Activated effector memory CD4-positive, alpha-beta T cell treated with anti-CD3 and anti-CD28 coated beads, Interleukin-2, amount 50 U/mL, for 16 hours (primary cell): ENCODE measurements around the gene SPOP.
"Not testable (repeated sequence)": the region's sequence is repeated elsewhere in the genome, so short reads cannot be mapped to it uniquely, and the experiment has no call there.

Source experiments
- DNase-seq: peaks from one replicate; pipeline ENCODE4 v3.0.0-alpha.2; 2020

The SPOP gene

GRCh38 chr17:49695698-49696232 is 17.9 kb upstream of the SPOP start:
- no peak for DNase-seq

GRCh38 chr17:49694847-49695697 is 17.2 kb upstream of the SPOP start:
- peak; percentile 90 for DNase-seq

- no peak for DNase-seq
Measured at GRCh38 chr17:49692751-49693150, 14.9 kb upstream of the SPOP start.

GRCh38 chr17:49691677-49692191 is 13.8 kb upstream of the SPOP start:
- no peak for DNase-seq

GRCh38 chr17:49691086-49691676 is 13.3 kb upstream of the SPOP start:
- no peak for DNase-seq

- DNase-seq: no peak
Measured at GRCh38 chr17:49690256-49690655, 12.4 kb upstream of the SPOP start.

GRCh38 chr17:49688848-49689247 is 11.0 kb upstream of the SPOP start:
- DNase-seq: no peak

GRCh38 chr17:49687878-49688491 is 10.1 kb upstream of the SPOP start:
- DNase-seq: no peak

- no peak for DNase-seq
Measured at GRCh38 chr17:49681106-49681979, 3.4 kb upstream of the SPOP start.

GRCh38 chr17:49680314-49680713 is 2.4 kb upstream of the SPOP start:
- DNase-seq: no peak

- peak; percentile 98 for DNase-seq
Measured at GRCh38 chr17:49677134-49677932, 564 bp downstream of the SPOP start.

- no peak for DNase-seq
Measured at GRCh38 chr17:49676276-49676868, 1.5 kb downstream of the SPOP start.

- DNase-seq: no peak
Measured at GRCh38 chr17:49674507-49674906, 3.4 kb downstream of the SPOP start.

- DNase-seq: not testable (repeated sequence)
Measured at GRCh38 chr17:49673679-49674078, 4.2 kb downstream of the SPOP start.

GRCh38 chr17:49670641-49671040 is 7.3 kb downstream of the SPOP start:
- no peak for DNase-seq

GRCh38 chr17:49670002-49670401 is 7.9 kb downstream of the SPOP start:
- no peak for DNase-seq

- DNase-seq: no peak
Measured at GRCh38 chr17:49667854-49668253, 10.0 kb downstream of the SPOP start.

- DNase-seq: no peak
Measured at GRCh38 chr17:49664706-49665211, 13.1 kb downstream of the SPOP start.

- no peak for DNase-seq
Measured at GRCh38 chr17:49659661-49660382, 18.1 kb downstream of the SPOP start.

- DNase-seq: no peak
Measured at GRCh38 chr17:49656247-49656646, 21.6 kb downstream of the SPOP start.
